OCI-LY7 (cell line): ENCODE results near the gene ELF1. TPM values are rescaled to one million over a fixed set of nuclear protein-coding genes. Genes with fewer than 3 reads are reported as not detected.

Experiments used
- BruUV-seq: library from RNA; stranded (reverse); fragments of 400-500 nt; replicated peaks from 2 replicates; lab custom pipeline; 2021; lab: Mats Ljungman, UMichigan
- CTCF ChIA-PET: fragments of 300-600 bp; sonication (Branson Sonifier 250); formaldehyde crosslinking; loops from one replicate; lab custom pipeline; 2022; ENCODE audit warnings: antibody characterized with exemption; ENCODE audit not compliant: unreplicated experiment; lab: Charles Lee
- POLR2A ChIA-PET: fragments of 300-600 bp; sonication (Branson Sonifier 250); formaldehyde crosslinking; loops from one replicate; lab custom pipeline; 2022; ENCODE audit warnings: antibody characterized with exemption; lab: Charles Lee
- DNase-seq: peaks from one replicate; pipeline ENCODE4 v3.0.0-alpha.2; 2015; ENCODE audit warnings: low spot score
- H2AFZ ChIP-seq: fragments of 200-600 bp; sonication (generic), shearing (Covaris generic); 2 replicates; pipeline ENCODE4 v1.6.1; 2014; ENCODE audit warnings: mild to moderate bottlenecking, antibody characterized with exemption, low read length, moderate library complexity
- H3K27ac ChIP-seq: fragments of 200-600 bp; sonication (generic); 2 replicates; pipeline ENCODE4 v1.5.1; 2014; ENCODE audit warnings: mixed run types, low read depth, mild to moderate bottlenecking, moderate library complexity, low read length, inconsistent platforms; ENCODE audit not compliant: poor library complexity, severe bottlenecking
- H3K36me3 ChIP-seq: fragments of 200-600 bp; sonication (generic); 2 replicates; pipeline ENCODE4 v1.6.1; 2014; ENCODE audit warnings: mild to moderate bottlenecking, antibody characterized with exemption, low read length, moderate library complexity, mixed read lengths; ENCODE audit not compliant: insufficient read depth
- H3K4me1 ChIP-seq: fragments of 200-600 bp; sonication (generic); 2 replicates; pipeline ENCODE4 v1.5.1; 2014; ENCODE audit warnings: mild to moderate bottlenecking, low read length; ENCODE audit not compliant: insufficient read depth, poor library complexity, severe bottlenecking
- H3K4me2 ChIP-seq: fragments of 200-600 bp; sonication (generic); 2 replicates; pipeline ENCODE4 v1.6.1; 2014; ENCODE audit warnings: mild to moderate bottlenecking, low read length
- H3K4me3 ChIP-seq: fragments of 200-600 bp; sonication (generic); 2 replicates; pipeline ENCODE4 v1.5.1; 2014; ENCODE audit warnings: mild to moderate bottlenecking, low read depth, low read length; ENCODE audit not compliant: poor library complexity, severe bottlenecking
- H3K79me2 ChIP-seq: fragments of 200-600 bp; sonication (generic); 2 replicates; pipeline ENCODE4 v1.6.1; 2016; ENCODE audit warnings: low read depth, mild to moderate bottlenecking, low read length, moderate library complexity, mixed read lengths; ENCODE audit not compliant: insufficient read depth
- H3K9me2 ChIP-seq: fragments of 200-600 bp; sonication (generic); 2 replicates; pipeline ENCODE4 v1.6.1; 2016; ENCODE audit warnings: mild to moderate bottlenecking, low read length, mixed read lengths; ENCODE audit not compliant: insufficient read depth
- H3K9me3 ChIP-seq: fragments of 200-600 bp; sonication (generic); 2 replicates; pipeline ENCODE4 v1.6.1; 2014; ENCODE audit warnings: mild to moderate bottlenecking, mixed run types, low read length, mixed read lengths
- H4K20me1 ChIP-seq: fragments of 200-600 bp; sonication (generic); 2 replicates; pipeline ENCODE4 v1.6.1; 2014; ENCODE audit warnings: mild to moderate bottlenecking, antibody characterized with exemption, low read length, moderate library complexity, mixed read lengths; ENCODE audit not compliant: insufficient read depth
- EZH2phosphoT487 ChIP-seq: fragments of 200-600 bp; sonication (generic); IDR thresholded peaks from 2 replicates; pipeline ENCODE4 v1.6.1; 2018; ENCODE audit warnings: low read depth, borderline replicate concordance, mild to moderate bottlenecking, mixed run types, antibody characterized with exemption, low read length, moderate library complexity, mixed read lengths
- intact Hi-C: fragments of 100-400 bp; cut with micrococcal nuclease; formaldehyde crosslinking; loops from one replicate; pipeline ENCODE4 v1.10.0; 2022; ENCODE audit not compliant: unreplicated experiment
- total RNA-seq, 2 experiments: library from RNA; depleted of rRNA in 1 of 2; stranded (reverse); fragments of >200 nt in 1 of 2; shearing (Covaris generic) in 1 of 2; gene quantifications; 2 replicates each; pipeline ENCODE4 v1.2.3, GENCODE V29; 2014 to 2022
- TF ChIP-seq, protein P1 (sequence below): fragments of 200-600 bp; sonication (generic); conservative IDR thresholded peaks from 2 replicates; pipeline ENCODE4 v1.5.1; 2014; ENCODE audit warnings: mild to moderate bottlenecking, antibody characterized with exemption, low read length, moderate library complexity, mixed read lengths

The ELF1 gene
- total RNA-seq, 2 experiments from 2014 or later = 111 to 248 TPM

DNA sequence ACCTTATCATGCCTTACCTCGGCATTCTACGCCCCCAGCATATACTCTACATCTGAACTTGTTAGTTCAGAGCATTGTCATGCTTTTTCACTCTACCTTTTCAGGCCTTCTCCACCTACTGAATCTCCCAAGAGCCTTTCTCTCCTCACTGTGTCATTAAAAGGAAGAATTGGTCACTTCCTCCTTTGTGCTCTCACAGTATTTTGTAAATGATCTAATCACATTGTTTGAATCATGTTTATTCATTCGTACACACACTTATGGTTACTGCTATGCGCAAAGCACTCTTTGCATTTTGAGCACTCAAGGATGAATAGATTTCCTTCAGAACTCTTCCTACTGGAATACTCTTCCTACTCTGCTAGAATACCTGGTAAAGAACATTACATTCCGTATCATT is 15.8 kb upstream of the ELF1 start:
- no peaks in the 10 kb centered on the region for H3K9me3 ChIP-seq
- ChIA-PET CTCF (no interaction called here), POLR2A (interaction anchor here (0.5 kb wide), 1 partner anchor 18 kb away, joined by 4 read pairs; no protein-coding TSS in a partner anchor)
- peaks cover 82% of the 10 kb centered on the region for H3K79me2 ChIP-seq
- H3K4me3 ChIP-seq = no peak overlapping the region
- H3K4me2 ChIP-seq = no peak overlapping the region
- BruUV-seq = no TSS peak
- TF ChIP-seq, protein P1, sequence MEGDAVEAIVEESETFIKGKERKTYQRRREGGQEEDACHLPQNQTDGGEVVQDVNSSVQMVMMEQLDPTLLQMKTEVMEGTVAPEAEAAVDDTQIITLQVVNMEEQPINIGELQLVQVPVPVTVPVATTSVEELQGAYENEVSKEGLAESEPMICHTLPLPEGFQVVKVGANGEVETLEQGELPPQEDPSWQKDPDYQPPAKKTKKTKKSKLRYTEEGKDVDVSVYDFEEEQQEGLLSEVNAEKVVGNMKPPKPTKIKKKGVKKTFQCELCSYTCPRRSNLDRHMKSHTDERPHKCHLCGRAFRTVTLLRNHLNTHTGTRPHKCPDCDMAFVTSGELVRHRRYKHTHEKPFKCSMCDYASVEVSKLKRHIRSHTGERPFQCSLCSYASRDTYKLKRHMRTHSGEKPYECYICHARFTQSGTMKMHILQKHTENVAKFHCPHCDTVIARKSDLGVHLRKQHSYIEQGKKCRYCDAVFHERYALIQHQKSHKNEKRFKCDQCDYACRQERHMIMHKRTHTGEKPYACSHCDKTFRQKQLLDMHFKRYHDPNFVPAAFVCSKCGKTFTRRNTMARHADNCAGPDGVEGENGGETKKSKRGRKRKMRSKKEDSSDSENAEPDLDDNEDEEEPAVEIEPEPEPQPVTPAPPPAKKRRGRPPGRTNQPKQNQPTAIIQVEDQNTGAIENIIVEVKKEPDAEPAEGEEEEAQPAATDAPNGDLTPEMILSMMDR = no peak
- no peak for TF ChIP-seq EZH2phosphoT487
- no peak overlapping the region for H2AFZ ChIP-seq
- no peaks in the 10 kb centered on the region for H3K9me2 ChIP-seq
- DNase-seq = no peak
- H4K20me1 ChIP-seq = no peaks in the 10 kb centered on the region
- H3K4me1 ChIP-seq = peaks cover 23% of the 10 kb centered on the region
- no peaks in the 10 kb centered on the region for H3K36me3 ChIP-seq
- H3K27ac ChIP-seq = no peak overlapping the region
- intact Hi-C loops = no loop called here

DNA sequence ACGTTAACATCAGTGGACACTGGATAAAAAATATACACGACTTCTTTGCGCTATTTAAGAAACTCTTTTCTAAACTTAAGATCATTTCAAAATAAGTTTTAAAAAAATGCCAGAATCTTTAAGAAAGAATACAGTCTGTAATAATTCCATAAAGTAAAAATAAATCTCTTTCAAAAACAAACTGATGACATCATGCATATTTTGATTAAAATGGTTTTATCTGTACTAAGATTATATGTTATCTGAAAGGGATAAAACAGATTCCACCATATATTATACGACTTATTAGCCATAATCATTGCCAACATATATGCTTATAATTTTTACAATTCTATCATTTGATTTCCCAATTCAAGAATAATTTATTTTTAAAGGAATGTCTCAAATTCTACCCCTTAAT is 15.3 kb upstream of the ELF1 start:
- DNase-seq = no peak
- Histone ChIP-seq H3K9me2 (no peaks in the 10 kb centered on the region), H4K20me1 (no peaks in the 10 kb centered on the region), H3K4me2 (no peak overlapping the region), H3K36me3 (peaks cover 3% of the 10 kb centered on the region), H3K4me3 (no peak overlapping the region), H3K9me3 (no peaks in the 10 kb centered on the region), H2AFZ (no peak overlapping the region), H3K27ac (no peak overlapping the region), H3K4me1 (peaks cover 27% of the 10 kb centered on the region), H3K79me2 (peaks cover 82% of the 10 kb centered on the region)
- no TSS peak for BruUV-seq
- ChIA-PET CTCF (no interaction called here), POLR2A (interaction anchor here (2.2 kb wide), 1 partner anchor 14 kb away, joined by 18 read pairs; the partner anchor contains the start of gene ELF1)
- intact Hi-C loops = no loop called here
- no peak for TF ChIP-seq EZH2phosphoT487
- TF ChIP-seq, protein P1 = no peak

DNA sequence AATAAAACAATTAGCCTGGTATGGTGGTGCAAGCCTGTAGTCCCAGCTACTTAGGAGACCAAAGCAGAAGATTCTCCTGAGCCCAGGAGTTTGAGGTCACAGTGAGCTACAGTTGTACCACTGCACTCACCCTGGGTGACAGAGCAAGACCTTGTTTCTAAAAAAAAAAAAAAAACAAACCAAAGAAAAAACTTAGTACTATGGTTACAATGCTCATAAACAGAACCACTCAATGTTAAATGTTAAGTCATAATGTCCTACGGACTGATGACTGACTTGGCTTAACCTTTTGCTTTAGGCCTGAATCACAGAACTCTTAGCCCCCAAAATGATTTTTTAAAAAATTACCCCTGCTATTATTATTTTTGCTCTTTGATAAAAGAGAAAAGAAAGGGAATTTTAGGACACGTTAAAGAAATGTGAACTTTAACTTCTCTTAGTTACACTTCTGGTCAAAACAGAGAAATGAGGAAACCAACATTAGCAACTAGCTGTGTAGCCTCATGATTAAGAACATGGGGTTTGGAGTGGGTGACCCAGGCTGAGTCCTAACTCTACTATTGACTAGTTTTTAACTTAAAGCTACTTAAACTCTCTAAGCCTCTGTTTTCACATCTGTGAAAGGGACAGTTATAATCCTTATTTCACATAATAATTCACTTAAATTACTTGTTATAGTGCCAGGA is 13.7 kb upstream of the ELF1 start:
- POLR2A ChIA-PET = interaction anchor here (0.7 to 2.2 kb wide), 4 partner anchors 8 to 51 kb away, joined by 3 to 18 read pairs (median 4); partner anchors contain the start of gene ELF1

More for the DNA sequence above, 13.7 kb upstream of the ELF1 start:
- peaks cover 31% of the 10 kb centered on the region for H3K4me1 ChIP-seq
- H2AFZ ChIP-seq = no peak overlapping the region
- H3K79me2 ChIP-seq = peaks cover 78% of the 10 kb centered on the region
- TF ChIP-seq, protein P1 = no peak
- no peak for TF ChIP-seq EZH2phosphoT487
- H3K36me3 ChIP-seq = peaks cover 9% of the 10 kb centered on the region
- CTCF ChIA-PET = no interaction called here
- intact Hi-C loops = no loop called here
- H3K27ac ChIP-seq = no peak overlapping the region
- no TSS peak for BruUV-seq
- no peaks in the 10 kb centered on the region for H3K9me3 ChIP-seq
- DNase-seq = no peak
- H3K4me2 ChIP-seq = peak overlapping the region; percentile 4; the same call in 1 of the 2 replicates
- H3K9me2 ChIP-seq = no peaks in the 10 kb centered on the region
- H4K20me1 ChIP-seq = no peaks in the 10 kb centered on the region
- no peak overlapping the region for H3K4me3 ChIP-seq
